AG08396 (cell line): ENCODE measurements around the gene PRKAR1A.
"Not testable (repeated sequence)": the region's sequence is repeated elsewhere in the genome, so short reads cannot be mapped to it uniquely, and the experiment has no call there.

ENCODE experiments used
- DNase-seq: peaks from one replicate; pipeline ENCODE4 v3.0.0; 2012; ENCODE audit warnings: low spot score, mixed read lengths

The PRKAR1A gene

GRCh38 chr17:68511671-68512246 is 471 bp upstream of the PRKAR1A start:
- peak; percentile 79 for DNase-seq

GRCh38 chr17:68512960-68513474 is 787 bp downstream of the PRKAR1A start:
- peak; percentile 38 for DNase-seq

GRCh38 chr17:68513932-68514331 is 1.7 kb downstream of the PRKAR1A start:
- no peak for DNase-seq

- peak; percentile 35 for DNase-seq
Measured at GRCh38 chr17:68514831-68515635, 2.8 kb downstream of the PRKAR1A start.

GRCh38 chr17:68516732-68517131 is 4.5 kb downstream of the PRKAR1A start:
- DNase-seq: no peak

- not testable (repeated sequence) for DNase-seq
Measured at GRCh38 chr17:68517605-68518004, 5.4 kb downstream of the PRKAR1A start.

- no peak for DNase-seq
Measured at GRCh38 chr17:68518063-68518815, 6.0 kb downstream of the PRKAR1A start.

GRCh38 chr17:68519051-68519450 is 6.8 kb downstream of the PRKAR1A start:
- not testable (repeated sequence) for DNase-seq

- DNase-seq: no peak
Measured at GRCh38 chr17:68519911-68520310, 7.7 kb downstream of the PRKAR1A start.

- no peak for DNase-seq
Measured at GRCh38 chr17:68522266-68522665, 10.0 kb downstream of the PRKAR1A start.

- no peak for DNase-seq
Measured at GRCh38 chr17:68526548-68526947, 14.3 kb downstream of the PRKAR1A start.

GRCh38 chr17:68527314-68527713 is 15.1 kb downstream of the PRKAR1A start:
- DNase-seq: no peak

- no peak for DNase-seq
Measured at GRCh38 chr17:68531252-68531651, 19.0 kb downstream of the PRKAR1A start.

GRCh38 chr17:68532826-68533225 is 20.6 kb downstream of the PRKAR1A start:
- no peak for DNase-seq

- DNase-seq: no peak
Measured at GRCh38 chr17:68533887-68534694, 21.9 kb downstream of the PRKAR1A start.

GRCh38 chr17:68534695-68535088 is 22.5 kb downstream of the PRKAR1A start:
- no peak for DNase-seq

GRCh38 chr17:68535922-68536321 is 23.7 kb downstream of the PRKAR1A start:
- DNase-seq: no peak

- DNase-seq: no peak
Measured at GRCh38 chr17:68539548-68540467, 27.6 kb downstream of the PRKAR1A start.

GRCh38 chr17:68540981-68541380 is 28.8 kb downstream of the PRKAR1A start:
- DNase-seq: no peak

GRCh38 chr17:68541816-68542215 is 29.6 kb downstream of the PRKAR1A start:
- DNase-seq: no peak
